Dermis microvascular lymphatic vessel endothelial cell (primary cell): ENCODE data around the gene BMP8B. TPM values are rescaled to one million over a fixed set of nuclear protein-coding genes. Genes with fewer than 3 reads are reported as not detected.
"Not testable (repeated sequence)": the region's sequence is repeated elsewhere in the genome, so short reads cannot be mapped to it uniquely, and the experiment has no call there.

Experiments used
- DNase-seq, 2 donors: peaks; one replicate each; pipeline versions ENCODE4 v3.0.0 to v3.0.0-alpha.2; 2010; ENCODE audit warnings: low read depth in 2 of 2
- total RNA-seq: library from RNA; depleted of rRNA; stranded (reverse); fragments of >200 nt; gene quantifications from 2 replicates; pipeline ENCODE4 v1.2.1, GENCODE V29; 2014

BMP8B gene
- total RNA-seq, 1 donor from 2014 or later, result 0.39 TPM

DNA sequence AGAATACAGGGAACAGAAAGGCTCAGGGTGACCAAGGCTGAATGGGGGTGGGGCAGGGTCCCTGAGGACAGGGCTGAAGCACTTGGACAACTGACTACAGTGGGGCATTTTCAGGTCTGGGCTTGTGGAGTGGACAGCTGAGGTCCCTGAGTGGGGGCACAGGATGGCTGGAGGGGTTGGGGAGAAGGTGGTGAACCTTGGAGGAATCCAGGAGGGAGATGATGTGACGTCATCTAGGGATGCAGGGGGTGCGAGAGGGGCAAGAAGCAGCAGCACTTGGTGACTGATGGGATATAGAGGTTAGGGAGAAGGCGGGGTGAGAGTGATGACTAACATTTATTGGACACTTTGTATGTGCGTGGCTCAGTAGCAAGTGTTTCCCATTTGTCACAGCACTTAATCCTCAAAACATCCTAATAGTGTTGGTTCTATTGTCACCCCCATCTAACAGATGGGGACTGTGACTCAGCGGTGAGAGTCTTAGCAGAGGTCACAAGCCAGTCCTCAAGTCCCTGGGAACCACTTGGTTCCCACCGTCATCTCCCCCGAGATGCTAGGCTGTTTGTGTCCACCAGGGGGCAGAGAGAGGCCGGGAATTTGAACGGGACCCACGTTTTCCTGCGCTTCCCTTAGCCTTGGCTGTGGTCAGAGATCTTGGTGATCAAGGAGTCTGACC lies 27.9 kb upstream of the BMP8B start:
- peak; percentile 18 to 84 for DNase-seq

DNA sequence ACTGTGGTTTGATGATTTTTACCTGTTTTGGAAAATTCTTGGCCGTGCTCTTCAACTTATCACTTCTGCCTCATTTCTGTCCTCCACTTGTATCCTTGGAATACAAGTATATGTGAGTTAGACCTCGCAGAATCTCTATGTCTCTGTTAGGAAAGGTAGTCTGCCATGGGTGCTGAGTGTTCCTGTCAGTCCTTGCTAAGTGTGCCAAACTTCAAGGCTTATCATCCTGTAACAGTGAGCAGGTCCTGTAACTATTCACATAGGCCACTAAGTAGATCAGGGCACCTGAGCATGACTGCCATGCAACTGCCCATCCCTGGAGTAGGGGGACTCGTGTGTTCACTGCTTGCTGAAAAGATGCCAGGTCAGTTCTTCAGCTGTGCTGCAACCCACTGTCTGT lies 24.2 kb upstream of the BMP8B start:
- no peak for DNase-seq

- no peak for DNase-seq
Measured at GRCh38 chr1:39808784-39809517, 20.3 kb upstream of the BMP8B start.

DNA sequence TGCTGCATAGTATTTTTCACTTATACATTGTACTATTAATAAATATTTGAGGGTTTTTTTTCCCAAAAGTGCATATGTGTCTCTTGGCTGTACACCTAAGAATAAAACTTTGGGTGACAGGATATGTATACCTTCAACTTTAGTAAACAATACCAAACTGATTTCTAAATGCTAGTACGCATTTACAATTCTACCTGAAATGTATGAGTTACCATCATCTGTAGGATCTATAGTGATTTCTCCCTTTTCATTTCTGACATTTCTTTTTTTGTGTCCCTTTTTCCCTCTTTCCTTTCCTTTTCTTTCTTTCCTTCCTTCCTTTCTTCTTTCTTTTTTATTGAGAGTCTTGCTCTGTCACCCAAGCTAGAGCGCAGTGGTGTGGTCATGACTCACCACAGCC lies 16.7 kb upstream of the BMP8B start:
- no peak for DNase-seq

DNA sequence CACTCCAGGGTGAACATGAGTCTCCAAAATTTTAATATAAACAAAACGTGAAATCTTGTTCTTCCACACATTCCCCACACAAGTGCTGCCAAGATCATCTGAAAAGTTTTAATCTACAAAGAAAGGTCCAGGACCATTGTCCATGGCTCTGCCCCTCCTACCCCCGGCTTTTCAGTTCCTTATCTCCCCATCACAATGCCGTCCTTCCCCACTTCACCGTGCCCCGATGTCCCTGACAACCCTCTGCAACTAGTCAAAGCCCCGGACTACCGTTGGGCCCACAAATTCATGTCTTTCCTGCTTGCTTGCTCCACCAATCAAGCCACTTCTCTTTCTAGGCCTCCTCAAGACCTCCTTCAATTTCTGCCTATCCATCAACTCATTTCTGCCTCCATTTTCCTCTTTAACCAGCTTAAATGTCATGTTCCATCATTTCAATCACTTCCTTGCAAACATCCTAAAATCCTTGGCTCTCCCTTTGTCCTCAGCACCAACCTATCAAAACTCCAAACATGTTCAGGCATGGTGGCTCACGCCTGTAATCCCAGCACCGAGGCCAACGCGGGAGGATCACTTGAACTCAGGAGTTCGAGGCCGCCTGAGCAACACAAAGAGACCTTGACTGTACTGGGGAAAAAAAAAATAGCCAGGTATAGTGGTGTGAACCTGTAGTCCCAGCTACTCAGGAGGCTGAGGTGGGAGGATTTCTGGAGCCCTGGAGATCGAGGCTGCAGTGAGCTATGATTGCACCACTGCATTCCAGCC lies 14.0 kb upstream of the BMP8B start:
- DNase-seq, result no peak

DNA sequence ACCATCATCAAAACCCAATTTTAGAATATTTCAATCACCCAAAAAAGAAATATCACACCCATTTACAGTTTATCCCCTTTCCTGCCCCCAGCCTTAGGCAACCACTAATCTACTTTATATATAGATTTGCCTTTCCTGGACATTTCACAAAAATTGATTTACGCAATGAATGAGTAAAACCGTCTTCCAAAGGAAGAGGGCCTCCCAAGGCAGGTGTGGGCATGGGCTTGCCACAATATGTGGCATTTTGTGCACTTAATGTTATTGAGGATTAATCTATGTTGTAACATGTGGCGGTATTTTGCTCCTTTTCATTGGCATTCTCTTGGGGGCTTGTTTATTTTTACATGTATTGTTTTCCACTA lies 11.8 kb upstream of the BMP8B start:
- no peak for DNase-seq

DNA sequence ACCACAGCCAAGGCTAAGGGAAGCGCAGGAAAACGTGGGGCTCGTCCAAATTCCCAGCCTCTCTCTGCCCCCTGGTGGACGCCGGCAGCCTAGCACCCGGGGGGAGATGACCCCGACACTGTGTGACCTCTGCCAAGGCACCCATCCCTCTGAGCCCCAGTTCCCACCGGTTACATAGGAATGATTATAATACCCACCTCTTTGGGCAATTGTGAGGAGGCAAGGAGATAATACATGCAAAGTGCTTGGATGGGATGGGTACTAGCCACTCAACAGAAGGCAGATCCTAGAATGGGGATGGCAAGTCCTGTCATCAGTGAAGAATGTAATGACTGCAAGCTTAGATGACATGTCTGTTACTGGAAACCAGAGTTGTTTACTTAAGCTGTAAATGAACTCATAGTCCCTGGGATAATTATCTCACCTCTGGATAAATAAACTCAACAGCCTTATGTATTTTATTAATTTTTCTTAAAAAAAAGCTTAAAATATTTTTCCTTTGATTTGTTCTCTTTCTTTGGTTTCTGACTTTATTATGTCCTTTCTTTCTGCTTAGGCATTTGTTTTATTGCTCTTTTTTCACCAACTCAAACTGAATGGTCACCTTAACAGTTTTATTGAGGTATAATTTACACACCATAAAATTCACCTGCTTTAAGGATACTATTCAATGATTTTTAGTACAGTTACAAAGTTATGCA lies 11.3 kb upstream of the BMP8B start:
- peak in 1 of 2 donors; percentile 35 for DNase-seq

DNA sequence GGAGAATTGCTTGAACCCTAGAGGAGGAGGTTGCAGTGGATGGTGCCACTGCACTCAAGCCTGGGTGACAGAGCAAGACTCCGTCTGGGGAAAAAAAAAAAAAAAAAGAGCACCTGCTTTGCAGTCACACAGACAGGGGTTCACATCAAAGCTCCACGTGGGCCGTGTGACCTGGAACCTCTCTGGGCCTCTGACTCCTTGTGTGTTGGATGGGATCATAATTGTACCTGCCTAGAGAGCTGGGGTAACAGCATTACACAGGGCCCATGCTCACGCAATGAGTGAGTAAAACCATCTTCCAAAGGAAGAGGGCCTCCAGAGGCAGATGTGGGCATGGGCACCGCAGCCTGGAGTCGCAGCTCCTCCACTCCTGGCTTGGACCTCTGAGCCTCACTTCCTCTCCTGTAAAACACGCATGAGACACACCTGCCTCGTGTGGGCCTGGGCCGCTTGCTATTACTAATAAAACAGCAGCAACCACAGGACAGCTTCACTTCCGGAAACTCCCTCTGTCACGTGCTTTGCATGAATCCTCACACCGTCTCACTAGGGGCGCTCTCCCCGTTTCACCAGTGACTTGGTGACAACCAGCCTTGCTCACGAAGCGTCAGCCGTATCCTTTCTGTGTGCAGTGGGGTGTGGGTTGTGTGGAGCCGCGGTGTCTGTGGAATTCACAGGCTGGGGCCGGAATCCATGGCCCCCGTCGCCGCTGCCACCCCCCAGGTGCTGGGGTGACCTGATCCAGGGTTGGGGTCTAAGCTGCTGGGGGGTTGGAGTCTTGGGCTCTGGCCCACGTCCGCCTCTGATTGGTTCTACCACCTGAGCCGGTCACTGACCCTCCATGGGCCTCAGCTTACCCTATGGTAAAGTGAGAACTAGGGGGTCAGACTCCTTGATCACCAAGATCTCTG lies 10.4 kb upstream of the BMP8B start:
- peak in 1 of 2 donors; percentile 45 for DNase-seq

GRCh38 chr1:39795651-39796050 lies 7.0 kb upstream of the BMP8B start:
- no peak for DNase-seq

- no peak for DNase-seq
Measured at GRCh38 chr1:39791838-39792237, 3.2 kb upstream of the BMP8B start.

- DNase-seq, result no peak
Measured at GRCh38 chr1:39789571-39790110, 976 bp upstream of the BMP8B start.

- DNase-seq, result no peak
Measured at GRCh38 chr1:39788426-39788757, 273 bp downstream of the BMP8B start.

- DNase-seq, result not testable (repeated sequence)
Measured at GRCh38 chr1:39787964-39788363, 701 bp downstream of the BMP8B start.

DNA sequence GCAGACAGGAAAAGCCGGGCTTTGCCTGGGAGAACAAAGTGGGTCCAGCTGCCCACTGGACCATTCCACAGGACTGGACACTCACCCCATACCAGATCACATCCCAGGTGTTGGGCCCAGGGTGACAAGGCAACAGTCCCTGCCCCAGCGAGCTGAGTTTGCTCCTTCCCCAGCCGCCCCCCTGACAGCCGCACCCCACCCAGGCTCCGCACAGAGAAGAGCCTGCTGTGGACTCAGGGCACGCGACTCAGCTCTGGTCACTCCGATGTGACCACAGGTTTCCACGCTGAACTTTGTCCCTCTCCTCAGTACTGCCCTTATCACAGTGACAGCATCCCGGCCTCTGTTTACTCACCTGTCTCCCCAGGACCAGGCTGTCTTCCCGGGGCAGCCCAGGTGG lies 1.2 kb downstream of the BMP8B start:
- DNase-seq, result no peak

GRCh38 chr1:39787108-39787375 lies 1.6 kb downstream of the BMP8B start:
- DNase-seq, result not testable (repeated sequence)

GRCh38 chr1:39786303-39787107 lies 2.2 kb downstream of the BMP8B start:
- not testable (repeated sequence) for DNase-seq

DNA sequence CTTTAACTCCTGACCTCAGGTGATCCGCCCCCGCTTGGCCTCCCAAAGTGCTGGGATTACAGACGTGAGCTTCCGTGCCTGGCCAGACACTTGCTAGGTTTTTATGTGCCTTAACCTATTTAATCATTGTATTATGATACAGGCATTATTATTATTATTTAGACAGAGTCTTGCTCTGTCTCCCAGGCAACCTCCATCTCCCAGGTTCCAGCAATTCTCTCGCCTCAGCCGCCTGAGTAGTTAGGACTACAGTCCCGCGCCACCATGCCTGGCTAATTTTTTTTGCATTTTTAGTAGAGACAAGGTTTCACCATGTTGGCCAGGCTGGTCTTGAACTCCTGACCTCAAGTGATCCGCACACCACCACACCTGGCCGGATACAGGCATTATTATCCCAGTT lies 6.0 kb downstream of the BMP8B start:
- not testable (repeated sequence) for DNase-seq

DNA sequence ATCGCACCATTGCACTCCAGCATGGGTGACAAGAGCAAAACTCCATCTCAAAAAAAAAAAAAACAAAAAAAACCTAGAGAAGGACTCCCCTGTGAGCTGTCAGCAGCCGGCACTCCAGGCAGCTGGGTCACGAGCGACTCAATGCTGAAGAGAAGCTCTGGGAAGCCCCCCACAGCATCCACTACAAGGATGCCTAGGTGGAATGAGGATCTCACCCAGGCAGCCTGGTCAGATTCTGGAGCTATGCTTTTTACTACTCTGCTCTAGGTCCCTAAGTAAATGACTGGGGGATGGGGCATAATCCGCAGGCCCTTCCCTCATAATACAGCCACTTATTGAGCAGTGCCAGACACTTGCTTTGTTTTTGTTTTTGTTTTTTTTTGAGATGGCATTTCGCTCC lies 6.6 kb downstream of the BMP8B start:
- no peak for DNase-seq

- DNase-seq, result no peak
Measured at GRCh38 chr1:39781349-39781715, 7.3 kb downstream of the BMP8B start.

DNA sequence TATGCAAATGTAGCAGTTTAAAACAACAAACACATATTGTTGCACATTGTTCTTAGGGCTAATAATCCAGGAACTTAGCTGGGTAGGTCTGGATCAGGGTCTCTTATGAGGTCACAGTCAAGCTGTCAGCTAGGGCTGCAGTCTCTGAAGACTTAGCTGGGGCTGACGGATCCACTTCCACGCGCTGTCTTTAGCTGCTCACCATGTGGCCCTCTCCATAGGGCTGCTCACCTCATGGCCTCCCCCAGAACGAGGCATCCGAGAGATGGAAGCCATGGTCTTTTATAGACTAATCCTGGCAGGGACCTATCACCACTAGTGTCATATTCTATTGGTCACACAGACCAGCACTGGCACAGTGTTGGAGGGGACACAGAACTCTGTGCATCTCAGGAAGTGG lies 8.8 kb downstream of the BMP8B start:
- no peak for DNase-seq
